Measurements from ENCODE around the gene NBPF1.
"Not testable (repeated sequence)": the region's sequence is repeated elsewhere in the genome, so short reads cannot be mapped to it uniquely, and the experiment has no call there.

The NBPF1 gene

DNA sequence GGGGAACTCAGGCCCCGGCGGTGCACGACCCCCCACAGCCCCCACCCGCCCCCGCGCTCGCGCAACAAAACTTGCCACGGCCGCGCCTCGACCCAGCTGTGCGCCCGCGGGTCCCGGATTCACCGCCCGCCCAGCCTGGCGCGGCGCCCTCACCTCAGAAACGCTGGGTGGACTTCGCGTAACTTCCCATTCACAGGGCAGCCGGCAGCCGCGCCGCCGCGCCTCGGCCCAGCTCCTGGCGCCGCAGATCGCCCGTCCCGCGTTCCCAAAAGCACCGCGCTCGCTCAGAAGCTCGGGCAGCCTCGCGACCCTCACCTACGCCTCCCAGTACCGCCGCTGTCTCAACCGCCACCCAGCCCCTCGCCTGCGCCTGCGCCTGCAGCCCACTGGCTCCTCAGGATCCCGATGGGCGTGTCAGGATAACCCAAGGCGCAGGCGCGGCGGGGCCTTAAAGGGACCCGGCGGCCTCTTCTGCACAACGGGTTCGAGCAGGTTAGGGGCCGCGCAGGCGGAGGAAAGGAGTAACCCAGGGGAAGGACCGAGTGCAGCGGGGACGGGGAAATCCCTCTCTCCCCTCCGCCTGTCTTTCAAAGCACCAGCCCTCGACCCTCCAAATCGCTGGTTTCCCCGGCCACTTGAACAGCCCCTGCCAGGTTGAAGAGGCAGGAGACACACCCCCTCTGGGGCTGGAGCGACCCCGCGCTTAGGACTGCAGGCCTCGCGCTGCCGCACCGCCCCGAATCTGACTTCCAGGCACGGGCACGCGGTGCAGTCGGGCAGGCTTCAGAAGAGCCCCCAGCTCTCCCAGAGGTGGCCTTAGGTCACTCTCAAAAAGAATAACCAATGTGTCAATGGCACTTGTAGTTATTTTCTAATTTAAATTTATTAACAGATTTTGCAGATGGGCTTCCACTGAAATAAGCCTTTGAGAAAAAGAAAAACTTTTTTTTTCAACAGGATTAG is at the start of gene NBPF1:
NBPF1 (minus strand) TSS at position 380 of the 963 bp plus-strand sequence.
- DNase-seq, result peak; percentile 99

DNA sequence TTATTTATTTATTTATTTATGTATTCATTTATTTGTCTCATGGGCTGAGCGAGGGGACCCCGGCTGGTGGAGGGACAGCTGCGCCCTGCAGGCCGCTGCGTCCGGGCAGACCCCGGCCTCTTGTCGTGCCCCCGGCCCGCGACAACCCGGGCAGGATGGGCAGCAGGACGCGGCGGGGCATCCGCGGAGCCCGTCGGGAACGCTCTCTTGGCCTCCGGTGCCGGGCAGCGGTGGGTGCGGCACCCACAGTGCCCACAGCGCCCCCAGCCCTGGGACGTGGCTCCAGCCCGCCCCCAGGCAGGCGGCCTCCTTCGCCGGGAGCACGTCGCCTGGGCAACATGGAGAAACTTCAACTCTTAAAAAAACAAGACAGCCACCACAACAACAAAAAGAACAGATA is 44.9 kb upstream of the NBPF1 start:
- DNase-seq, result not testable (repeated sequence)

DNA sequence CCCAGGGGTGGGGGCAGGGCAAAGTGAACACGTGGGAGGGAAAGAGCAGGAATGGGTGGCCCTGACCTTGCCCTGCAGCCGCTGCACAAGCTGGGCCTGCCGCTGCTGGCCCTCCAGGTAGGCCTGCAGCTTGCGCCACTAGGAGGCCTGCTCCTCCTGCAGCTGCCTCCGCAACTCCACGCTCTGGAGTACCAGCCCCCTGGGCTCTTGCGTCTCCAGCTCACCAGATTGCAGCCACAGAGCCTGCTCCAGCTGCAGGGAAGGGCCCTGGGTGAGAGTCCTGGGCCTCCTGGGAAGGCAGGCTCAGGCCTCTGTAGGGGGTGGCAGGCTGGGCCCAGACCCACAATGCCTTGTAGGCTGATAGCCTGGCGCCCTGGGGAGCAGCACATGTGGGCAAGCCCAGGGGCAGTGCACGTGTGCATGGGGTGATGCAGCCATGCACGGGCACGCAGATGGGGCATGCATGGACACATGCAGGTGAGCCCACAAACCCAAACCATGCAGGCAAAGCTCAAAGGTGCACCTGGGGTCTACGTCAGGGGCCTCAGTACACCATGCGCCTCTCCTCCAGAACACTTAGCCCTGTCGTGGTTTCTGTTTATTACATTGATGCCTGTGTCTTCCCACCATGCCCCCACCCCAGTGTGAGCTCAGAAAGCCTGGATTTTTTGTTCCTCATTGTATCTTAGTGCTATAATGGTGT is 43.8 kb upstream of the NBPF1 start:
- DNase-seq, result not testable (repeated sequence)

DNA sequence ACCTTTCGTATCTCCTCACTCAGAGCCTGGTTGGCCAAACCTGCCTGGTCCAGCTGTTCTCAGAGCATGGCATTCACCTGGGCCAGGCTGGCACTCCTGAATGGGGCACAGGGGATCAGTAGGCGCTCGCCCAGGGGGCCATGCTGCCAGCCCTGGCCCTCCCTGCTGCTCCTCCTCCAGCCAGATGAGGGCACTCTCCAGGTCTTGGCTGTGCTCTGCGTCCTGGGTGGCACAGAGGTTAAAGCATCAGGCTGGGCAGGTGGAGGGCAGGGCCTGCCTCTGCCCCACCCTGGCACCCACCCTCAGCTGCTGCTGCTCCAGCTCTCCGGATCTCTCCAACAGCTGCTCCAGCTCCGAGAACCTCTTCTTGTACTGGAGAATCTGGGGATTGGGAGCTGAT is 43.2 kb upstream of the NBPF1 start:
- DNase-seq, result not testable (repeated sequence)

DNA sequence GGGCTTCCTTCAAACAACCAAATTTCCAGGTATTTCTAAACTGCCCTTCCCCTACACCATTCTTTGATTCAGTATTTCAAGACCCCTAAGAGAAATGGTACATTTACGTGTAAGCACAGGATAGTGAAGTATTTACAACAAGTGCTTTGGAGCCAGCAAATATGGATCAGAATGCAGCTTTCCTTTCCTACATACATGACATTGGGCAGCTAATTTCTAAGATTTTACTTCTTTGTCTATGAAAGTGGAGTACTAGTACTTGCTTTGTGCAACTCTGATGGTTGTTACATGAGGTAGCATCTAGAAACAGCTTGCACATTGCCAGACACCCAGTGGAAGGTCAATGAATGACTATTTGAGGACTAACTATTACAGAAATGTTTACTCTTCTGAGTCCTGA is 38.2 kb upstream of the NBPF1 start:
- DNase-seq, result not testable (repeated sequence)

DNA sequence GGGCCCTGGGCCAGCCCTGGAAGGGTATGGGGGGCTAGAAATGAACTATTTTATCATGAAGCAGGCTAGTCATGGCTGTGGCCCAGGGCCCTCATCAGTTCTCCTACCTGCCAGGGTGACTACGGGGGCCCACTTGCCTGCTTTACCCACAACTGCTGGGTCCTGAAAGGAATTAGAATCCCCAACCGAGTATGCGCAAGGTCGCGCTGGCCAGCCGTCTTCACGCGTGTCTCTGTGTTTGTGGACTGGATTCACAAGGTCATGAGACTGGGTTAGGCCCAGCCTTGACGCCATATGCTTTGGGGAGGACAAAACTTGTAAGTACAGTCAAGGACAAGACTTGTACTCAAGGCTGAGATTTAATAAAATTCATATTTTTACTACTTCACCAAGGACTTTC is 36.6 kb upstream of the NBPF1 start:
- DNase-seq, result peak; percentile 28

DNA sequence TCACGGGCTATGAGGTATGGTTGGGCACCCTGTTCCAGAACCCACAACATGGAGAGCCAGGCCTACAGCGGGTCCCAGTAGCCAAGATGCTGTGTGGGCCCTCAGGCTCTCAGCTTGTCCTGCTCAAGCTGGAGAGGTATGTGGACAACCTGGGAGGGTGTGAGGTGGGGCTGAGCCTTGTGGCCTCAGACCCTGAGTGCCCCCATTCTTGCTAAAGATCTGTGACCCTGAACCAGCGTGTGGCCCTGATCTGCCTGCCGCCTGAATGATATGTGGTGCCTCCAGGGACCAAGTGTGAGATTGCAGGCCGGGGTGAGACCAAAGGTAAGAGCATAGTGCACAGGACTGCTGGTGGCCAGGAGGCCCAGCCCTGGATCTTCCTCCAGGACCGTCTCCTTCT is 36.0 kb upstream of the NBPF1 start:
- peak; percentile 29 for DNase-seq

DNA sequence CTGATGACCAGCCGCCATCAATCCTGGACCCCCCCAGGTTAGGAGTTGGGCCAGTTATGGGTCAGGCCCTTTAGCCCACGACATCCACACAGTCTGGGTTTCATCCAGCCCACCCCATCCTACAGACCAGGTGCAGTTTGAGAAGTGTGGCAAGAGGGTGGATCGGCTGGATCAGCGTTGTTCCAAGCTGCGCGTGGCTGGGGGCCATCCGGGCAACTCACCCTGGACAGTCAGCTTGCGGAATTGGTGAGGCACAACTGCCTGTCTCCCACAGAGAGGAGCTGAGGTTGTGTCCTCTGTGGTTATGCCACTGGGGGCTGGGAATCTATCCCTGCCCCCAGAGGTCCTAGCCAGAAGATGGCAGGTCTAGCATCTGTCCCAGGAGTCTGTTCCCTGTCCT is 35.4 kb upstream of the NBPF1 start:
- not testable (repeated sequence) for DNase-seq

DNA sequence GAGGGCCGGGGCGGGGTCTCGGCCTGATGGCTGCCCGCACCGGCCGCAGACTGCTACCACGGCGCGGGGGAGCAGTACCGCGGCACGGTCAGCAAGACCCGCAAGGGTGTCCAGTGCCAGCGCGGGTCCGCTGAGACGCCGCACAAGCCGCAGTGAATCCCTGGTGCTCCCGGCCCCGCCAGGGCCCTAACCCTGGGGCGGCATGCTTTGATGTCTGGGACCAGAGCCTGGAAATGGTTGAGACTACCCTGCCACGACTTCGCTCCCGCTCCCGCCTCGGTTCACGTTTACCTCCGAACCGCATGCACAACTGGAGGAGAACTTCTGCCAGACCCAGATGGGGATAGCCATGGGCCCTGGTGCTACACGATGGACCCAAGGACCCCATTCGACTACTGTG is 34.9 kb upstream of the NBPF1 start:
- peak; percentile 23 for DNase-seq

DNA sequence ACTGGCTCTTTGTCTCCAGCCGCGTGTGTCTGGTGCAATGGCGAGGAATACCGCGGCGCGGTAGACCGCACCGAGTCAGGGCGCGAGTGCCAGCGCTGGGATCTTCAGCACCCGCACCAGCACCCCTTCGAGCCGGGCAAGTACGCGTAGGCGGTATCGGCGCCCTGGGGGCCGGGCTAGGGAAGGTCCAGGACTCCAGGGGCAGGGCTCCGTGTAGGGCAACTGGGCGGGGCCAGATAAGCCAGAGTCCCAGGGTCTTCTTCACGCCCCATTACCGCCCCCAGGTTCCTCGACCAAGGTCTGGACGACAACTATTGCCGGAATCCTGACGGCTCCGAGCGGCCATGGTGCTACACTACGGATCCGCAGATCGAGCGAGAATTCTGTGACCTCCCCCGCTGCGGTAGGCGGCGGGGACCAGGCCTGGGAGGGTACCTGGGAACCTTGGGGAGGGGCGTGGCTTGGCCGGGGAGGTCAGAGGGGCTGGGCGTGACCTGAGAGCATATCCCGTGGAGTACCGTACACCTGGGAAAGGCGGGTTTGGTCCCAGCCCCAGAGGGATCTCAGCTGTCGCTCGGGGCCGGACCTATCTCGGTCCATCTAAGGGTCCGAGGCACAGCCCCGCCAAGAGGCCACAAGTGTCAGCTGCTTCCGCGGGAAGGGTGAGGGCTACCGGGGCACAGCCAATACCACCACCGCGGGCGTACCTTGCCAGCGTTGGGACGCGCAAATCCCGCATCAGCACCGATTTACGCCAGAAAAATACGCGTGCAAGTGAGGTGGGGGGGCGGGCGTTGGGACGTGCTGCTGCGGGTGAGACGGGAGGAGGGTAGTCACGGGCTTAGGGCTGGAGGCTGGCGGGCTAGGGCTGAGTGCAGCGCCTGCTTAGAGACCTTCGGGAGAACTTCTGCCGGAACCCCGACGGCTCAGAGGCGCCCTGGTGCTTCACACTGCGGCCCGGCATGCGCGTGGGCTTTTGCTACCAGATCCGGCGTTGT is 34.1 kb upstream of the NBPF1 start:
- peak; percentile 51 for DNase-seq

DNA sequence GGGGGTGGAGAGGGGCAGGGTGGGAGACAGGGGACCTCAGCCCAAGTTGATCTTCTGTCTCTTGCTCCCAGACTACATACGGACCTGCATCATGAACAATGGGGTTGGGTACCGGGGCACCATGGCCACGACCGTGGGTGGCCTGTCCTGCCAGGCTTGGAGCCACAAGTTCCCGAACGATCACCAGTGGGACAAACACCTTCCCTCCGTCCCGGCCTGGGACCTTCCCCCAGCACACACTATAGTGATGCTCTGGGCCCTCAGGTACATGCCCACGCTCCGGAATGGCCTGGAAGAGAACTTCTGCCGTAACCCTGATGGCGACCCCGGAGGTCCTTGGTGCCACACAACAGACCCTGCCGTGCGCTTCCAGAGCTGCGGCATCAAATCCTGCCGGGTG is 33.4 kb upstream of the NBPF1 start:
- DNase-seq, result not testable (repeated sequence)

DNA sequence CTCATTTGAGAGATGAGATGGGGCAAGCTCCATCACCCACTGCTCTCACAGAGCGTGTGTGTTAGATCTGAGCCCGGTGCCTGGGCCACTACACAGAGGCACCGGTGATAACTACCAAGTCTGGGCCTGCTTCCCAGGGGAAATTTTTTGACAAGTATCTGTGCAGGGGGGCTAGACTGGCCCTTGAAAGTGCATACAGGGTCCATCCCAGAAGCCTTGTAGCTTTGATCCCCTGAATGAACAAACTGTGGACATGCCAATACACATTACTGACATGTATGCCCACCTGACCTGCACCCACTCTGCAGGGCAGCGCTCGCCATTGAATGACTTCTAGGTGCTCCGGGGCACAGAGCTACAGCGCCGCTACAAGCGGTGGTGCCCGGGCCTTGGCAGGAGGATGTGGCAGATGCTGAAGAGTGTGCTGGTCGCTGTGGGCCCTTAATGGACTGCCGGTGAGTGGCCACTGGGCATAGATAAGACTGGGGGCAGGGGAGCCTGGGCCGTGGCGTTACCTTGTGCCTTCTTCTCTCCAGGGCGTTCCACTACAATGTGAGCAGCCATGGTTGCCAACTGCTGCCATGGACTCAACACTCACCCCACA is 32.8 kb upstream of the NBPF1 start:
- DNase-seq, result peak; percentile 35

DNA sequence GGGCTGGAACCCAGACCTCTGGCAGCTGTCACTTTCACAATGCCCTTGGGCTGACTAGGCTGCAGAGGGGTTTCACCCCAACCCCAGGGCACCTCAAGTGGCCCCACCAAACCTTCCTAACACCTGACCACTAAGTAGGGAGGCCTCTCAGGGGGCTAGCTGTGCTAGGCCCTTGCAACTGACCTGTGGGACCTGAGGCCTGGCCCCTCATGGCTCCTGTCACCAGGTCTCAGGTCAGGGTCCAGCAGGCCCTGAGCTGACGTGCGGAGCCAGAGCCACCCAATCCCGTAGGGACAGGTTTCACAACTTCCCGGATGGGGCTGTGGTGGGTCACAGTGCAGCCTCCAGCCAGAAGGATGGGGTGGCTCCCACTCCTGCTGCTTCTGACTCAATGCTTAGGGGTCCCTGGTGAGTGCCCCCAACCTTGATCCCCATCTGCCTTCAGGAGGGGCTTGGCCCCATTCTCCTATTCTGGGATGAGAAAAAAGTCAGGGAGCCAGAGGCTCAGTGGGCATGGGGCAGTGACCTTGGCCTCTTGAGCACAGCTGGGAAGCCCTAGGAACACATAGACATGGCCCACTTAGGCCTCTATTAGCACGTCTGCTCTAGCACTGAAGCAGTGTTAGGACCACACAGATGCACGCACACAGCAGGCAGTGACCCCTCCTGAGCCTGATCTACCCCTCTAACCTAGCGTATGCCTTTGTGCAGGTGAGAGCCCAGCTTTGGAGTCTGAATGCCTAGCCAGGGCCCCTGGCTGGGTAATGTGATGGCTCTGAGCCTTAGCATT is 32.1 kb upstream of the NBPF1 start:
- DNase-seq, result peak; percentile 54

DNA sequence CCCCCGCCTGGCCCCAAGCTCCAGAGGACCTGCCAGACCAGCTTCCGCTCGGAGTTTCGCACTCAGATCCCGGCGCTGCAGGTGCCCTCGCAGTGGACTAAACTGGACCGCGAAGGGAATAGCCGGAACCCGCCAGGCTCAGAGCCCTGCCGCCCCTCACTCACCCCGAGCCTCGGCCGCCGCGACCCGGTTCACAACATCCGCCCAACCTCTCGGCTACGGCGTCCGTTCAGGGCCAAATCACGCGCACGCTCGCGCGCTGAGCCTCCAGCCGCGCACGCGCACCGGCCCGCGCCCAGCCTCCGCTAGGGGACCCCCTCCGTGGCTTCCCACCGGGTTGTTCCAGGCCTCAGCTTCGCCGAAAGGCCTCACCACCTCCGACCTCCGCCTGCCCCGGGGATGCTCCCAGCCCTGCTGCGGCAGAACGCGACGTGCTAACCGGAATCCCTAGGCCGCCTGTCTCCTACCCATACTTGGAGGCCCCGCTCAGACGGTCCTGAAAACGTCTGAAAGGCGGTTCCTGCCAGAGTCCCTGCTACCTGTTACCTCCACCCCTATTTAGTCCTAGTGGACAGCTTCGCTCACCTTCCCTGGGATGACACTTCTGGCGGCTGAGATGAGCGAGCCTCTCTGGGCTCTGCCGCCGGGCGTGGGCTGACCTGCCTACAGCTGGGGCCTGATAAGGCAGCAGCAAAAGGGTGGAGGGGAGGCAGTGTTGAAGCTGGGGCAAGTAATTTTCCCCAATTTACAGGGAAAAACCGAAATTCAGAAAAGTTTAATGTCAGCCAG is 31.3 kb upstream of the NBPF1 start:
- DNase-seq, result peak; percentile 100

DNA sequence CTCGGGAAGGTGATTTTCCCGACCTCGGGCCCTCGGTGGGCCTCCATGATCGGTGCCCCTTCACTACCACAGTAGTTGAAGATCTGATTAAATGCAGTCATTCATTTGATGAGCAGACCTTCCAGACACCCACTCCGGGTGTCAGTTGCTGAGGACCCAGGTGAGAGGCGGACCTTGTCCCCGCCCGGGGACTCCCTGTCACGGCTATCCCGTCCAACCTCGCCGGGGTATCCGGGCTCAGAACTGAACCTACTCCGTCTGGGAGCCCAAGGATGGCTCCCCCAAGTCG is 30.8 kb upstream of the NBPF1 start:
- no peak for DNase-seq

DNA sequence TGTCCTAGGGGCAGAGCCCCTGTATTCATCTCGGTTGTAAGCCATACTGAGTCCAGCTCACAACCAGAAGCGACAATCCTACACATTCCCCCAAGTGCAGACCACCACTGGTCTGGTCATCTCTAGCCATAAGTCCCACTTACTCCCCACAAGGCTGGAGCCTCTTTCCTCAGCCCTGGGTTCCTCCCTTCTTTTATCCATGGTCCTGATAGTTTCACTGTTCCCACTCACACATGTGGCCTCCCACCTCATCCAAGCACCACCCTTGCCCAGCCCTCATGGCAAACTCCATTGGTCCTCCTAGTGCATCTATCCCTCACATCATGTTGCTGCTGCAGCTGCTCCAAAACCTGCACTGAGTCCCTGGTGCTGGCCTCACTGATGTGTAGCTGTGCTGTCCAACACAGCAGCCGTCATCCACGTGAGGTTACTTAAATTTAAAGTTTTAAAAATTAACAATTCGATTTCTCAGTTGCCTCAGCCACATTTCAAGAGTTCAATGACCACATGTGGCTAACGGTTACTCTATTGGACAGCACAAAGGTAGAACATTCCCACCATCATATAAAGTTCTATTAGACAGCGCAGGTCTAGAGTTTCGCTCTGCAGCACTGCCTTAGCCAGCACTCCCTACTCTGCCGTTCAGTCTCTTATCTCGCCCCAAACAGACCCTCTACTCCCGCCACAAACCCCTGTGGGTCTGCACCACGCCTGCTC is 30.3 kb upstream of the NBPF1 start:
- DNase-seq, result peak; percentile 43

DNA sequence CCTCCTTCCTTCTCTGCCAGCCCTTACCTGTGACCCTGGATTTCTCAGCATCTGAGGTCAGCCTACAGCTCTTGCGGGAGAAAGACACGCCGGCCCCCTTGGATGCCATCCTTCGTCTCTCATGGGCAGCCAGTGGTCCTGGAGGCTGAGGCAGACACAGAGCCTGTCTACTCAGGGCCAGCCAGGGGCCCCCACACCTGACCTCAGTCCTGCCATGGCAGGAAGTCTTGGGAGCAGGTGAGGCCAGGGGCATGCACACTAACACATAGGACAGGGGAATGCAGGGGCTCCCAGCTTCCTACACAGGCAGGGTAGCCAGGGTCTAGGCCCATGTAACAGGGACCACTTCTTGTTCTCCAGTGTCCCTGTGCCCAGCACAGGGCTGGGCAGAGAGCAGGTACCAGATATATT is 29.6 kb upstream of the NBPF1 start:
- peak; percentile 32 for DNase-seq

DNA sequence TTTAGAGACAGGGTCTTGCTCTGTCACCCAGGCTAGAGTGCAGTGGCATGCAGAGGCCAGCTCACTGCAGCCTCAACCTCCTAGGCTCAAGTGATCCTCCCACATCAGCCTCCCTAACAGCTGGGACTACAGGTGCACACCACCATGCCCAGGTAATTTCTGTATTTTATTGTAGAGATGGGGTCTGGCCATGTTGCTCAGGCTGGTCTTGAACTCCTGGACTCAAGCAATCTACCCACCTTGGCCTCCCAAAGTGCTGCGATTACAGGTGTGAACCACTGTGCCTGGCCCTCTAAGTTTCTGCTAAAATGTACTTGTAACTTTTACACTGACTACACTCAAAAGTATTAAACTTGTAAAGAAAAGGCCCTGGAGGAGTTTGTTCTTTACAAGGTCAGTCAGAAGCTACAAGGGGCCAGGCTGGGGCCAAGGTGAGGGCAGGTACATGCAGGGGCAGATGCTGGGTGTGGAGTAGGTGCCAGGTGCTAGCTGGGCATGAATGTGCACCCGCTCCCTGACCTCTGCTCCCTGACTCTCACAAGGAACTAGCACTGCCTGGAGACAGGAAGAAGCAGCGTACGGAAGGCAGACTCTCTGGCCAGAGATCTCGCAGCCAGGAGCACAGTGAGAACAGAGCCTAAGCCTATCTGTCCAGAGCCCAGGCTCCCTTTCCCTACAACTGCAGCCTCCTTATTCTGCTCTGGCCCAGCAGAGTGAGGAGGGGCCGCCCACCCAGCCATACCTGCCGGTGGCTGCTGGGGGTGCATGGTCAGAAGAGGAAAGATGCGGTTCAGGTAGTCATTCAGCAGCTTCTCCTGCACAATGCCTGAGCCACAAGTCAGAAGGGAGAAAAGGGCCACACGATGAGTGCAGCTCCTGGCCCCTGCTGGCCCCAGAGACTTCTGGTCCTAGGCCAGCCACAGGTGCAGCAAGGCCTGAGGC is 28.9 kb upstream of the NBPF1 start:
- DNase-seq, result peak; percentile 27
